HG03064 (cell line): ENCODE data around the gene DUSP9.
"Not testable (repeated sequence)": the region's sequence is repeated elsewhere in the genome, so short reads cannot be mapped to it uniquely, and the experiment has no call there.

Source experiments
- ATAC-seq: cut with Tn5 transposase; IDR thresholded peaks from one replicate; pipeline ENCODE4 v1.9.1; 2021; ENCODE audit warnings: low read depth; ENCODE audit not compliant: unreplicated experiment

DUSP9 gene

DNA sequence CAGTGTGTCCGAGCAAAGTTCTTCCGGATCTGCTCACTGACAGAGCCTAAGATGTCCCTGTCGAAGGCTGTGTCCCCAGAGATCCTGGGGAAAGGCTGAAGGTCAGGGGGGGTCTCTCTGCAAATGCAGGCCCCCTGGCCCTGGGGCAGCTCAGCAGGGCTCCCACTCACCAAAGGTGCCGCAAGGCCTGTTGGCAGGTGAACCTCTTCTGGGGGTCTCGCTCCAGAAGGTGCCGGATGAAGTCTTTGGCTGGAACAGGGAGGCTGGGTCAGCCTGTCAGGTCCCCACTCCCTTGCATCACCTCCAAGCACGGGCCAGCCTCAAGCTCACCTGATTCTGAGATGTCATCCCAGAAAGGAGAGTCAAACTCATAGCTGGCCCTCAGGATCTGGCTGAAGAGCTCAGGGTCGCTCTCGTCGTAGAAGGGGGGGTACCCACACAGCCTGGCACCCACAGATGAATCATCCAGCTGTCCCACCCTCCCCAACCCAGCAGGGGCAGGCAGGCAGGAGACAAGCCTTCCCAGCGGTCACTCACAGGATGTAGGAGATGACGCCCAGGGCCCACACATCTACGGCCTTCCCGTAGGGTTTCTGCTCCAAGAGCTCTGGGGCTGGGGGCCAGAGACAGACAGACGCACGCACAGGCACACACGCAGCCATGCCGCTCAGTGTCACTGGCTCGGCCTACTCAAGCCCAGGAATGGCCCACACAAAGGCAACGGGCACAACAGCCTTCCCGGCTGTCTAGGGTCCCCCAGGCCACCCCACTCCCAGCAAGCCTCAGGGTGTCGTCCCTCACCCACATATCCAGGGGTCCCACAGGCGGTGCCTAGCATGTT, 24.0 kb downstream of the DUSP9 start:
- ATAC-seq, result no peak

DNA sequence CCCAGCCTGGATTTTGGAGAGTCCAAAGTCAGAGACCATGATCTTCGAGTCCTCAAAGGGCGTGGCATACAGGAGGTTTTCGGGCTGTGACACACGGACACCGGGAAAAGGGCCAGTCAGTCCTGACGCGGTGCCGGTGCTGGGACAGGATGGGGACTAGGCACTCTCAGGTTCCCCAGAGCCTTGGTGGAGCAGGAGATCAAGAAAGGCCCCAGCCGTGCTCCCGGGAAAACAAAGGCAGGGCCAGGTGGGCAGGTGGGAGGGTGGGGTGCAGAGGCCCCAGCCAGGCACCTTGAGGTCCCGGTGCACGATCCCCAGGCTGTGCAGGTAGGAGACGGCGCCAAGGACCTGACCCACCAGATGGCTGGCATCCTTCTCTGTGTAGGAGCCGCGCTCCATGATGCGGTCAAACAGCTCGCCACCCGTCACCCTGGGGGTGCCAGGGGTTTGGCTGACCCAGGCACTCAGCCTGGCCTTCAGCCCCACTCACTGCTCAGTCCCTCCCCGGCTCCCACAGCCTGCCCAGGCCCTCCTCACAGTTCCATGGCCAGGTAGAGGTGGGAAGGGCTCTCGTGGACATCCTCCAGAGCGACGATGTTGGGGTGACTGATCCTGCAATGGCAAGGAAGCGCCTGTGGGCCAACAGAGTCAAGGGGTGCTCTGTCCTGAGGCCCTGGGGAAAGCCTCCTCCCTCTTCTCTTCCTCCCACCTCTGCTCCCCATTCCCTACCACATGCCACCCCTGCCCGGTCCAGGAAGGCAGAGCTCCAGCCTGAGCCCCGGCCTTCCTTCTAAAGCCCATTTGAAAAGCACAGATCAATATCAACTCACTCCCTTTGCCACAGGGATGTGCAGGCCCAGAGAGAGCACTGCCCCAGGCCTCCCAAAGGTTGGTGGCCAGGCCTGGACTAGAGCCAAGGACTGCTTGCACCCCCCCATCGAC, 24.9 kb downstream of the DUSP9 start:
- no peak for ATAC-seq

DNA sequence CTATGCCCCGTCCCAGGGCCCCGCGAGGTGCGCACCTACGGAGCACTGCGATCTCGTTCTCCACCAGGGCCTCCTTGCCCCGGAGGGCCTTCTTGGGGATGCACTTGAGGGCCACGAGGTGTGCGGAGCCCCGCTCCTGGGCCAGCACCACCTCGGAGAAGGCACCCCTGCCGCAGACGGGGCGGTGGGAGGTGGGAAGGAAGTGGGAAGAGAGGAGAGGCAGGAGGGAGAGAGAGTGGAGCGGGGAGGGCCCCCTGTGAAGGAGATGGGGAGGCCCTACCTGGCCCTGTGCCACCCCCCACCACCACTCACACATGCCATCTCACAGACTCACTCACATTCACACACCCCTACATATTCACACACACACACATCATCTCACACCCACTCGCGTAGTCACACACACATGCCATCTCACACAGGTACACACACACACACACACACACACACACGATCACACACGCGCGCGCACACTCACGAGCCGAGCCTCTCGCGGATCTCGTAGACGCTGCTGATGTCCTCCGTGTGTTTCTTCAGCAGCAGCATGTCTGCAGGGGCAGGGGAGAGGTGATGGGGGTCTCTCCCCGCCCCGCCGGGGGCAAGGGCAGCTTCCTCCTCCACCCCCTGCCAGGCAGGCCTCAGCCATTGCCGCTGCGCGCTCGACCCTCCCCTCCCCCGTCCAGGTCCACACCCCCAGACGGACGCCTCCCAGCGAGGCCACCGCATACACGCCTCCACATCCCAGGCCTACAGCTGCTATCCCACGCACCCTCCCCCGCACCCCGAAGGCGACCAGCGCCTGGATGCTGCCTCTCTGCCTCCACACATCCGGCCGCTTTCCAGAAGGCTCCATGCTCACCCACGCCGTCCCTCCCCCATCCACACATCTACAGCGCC, 25.8 kb downstream of the DUSP9 start:
- no peak for ATAC-seq

DNA sequence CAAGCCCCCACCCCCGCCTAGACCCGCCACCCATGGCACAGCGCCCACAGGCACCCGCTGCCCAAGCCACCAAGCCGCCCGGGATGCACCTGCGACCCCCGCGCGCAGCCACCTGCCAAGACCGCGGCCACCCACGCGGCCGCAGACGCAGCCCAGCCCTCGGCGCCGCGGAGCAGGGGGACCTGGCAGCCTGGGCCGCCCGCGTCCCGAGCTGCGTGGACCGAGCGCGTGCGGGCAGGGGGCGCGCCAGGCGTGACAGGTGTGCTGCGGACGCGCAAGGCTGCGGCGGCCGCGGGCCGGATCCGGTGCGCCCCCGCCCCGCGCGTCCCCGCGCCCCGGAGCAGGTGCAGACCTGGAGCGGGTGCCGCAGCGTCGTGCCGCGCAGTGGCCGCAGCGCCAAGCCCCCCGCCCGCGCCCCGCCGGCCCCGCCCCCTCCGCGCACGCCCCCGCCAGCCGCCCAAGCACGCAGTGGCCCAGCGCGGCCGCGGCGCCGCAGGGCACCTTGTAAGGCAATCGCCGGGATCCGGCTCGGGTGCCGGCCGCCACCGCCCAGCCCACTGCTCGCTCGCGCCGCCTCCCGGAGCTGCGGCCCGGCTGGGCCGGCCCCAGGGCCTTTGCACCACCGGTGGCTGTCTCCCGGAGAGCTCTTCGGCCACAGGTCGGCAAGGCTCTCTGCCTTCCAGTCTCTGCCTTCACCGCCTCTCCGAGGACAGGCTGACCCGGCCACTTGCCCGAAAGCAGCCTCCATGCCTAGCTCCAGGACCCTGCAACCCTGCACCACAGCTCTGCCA, 26.6 kb downstream of the DUSP9 start, which contains the start of gene PNCK:
Gene PNCK (minus strand): TSS at position 386 of the 791 bp plus-strand sequence. CDS start 737 bp downstream, outside the sequence.
- ATAC-seq, result no peak

DNA sequence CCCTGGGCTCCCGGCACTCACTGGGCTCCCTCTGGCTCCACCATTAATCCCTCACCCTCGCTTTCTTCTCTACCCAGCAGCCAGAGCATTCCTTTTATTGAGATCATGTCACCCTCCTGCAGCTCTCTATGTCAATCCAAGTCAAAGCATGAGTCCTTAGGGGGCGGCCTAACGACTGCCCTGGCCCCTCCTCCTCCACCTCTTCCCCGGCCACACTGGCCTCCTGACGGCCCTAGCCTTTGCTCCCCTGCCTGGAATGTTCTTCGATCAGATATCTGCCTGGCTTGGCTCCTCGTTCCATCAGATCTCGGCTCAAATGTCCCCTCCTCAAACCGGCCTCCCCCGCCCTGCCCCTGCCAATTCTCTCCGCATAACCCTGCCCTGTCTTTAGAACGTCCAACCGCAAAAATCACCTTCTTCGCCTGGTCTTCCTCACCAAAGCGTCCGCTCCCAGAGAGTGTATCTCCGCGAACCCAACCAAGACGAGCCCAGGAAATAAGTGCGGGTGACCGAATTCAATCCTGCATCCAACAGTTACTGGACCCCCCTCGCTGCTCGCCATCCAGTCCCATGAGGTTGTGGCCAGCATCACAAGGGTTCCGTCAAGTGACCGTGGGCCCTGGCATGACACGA, 27.3 kb downstream of the DUSP9 start:
- no peak for ATAC-seq

DNA sequence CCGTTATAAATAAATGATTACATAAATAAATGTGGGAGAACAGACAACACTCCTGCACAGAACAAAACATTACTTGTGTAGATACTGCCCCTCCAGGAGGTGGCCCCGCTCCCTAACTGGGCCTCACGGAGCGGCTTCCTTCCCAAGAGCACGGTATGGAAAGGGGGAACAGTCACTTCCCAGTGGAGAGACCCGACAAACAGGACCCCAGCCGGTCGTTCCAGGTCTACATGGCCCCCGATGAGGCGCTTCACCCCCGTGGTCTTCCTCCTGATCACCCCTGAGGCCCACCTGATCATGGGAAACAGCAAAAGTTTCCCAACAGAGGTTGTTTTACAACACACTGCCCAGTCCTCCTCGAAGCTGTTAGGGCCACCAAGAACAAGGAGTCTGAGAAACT, 34.2 kb downstream of the DUSP9 start:
- ATAC-seq, result no peak

DNA sequence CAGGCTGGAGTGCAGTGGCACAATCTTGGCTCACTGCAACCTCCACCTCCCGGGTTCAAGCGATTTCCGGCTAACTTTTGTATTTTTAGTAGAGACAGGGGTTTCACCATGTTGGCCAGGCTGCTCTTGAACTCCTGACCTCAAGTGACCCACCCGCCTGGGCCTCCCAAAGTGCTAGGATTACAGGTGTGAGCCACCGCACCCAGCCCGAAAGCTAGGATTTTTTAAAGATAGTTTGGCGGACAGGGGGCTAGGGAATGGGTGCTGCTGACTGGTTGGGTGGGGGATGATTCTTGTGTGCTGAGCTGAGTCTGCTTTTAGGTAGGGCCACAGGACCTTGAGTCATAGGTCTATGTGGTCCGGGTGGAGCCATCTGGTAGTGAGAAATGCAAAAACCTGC, 36.5 kb downstream of the DUSP9 start:
- ATAC-seq, result not testable (repeated sequence)

DNA sequence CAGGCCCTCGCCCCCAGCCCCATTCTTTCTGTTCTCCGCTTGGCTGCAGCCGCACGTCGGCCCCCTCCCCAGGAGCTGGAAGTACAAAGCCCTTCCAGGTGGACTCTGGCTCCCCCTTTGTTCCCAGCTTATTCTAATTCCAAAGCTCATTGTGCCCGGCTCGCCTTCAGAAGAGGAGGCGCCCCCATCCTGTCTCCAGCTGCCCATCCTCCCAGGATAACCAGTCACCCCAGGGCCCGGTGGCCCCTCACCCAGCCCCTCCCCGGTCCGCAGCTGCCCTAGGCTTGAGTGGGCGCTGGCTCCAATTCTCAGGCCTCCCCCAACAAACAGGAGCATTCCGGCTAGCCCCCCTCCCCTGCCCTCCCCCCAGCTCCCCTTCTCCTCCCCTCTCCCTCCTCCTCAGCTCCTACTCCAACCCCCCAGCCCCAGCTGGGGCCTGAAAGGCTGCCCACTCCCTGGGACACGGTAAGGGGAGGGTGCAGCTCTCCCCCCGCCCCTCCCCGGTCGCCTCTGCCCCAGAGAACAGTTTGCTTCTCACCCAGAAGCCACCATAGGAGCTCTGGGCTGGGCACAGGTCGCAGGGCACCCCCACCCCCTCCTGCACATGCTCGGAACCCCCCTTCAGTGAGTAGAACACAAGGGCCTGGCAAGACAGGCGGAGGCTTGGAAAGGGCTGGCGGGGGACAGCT, 37.6 kb downstream of the DUSP9 start:
- ATAC-seq, result no peak

DNA sequence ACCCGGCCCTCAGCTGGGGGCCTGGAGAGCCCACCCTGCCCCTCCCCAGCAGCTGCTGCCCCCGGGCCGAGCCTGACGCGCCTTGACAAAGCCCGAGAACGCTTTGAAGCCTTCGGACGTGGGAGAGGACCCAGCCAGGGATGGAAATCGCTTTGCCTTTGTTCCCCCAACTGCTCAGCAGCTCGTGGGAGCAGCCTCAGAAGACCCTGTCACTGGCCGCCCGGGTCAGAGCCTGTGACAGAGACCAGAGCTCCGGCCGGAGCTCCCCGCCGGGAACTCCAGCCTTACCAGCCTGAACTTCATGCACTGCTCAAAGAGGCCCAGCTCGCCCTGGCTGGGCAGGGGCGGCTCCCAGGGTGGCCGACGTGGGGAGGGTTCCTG, 38.1 kb downstream of the DUSP9 start:
- no peak for ATAC-seq

DNA sequence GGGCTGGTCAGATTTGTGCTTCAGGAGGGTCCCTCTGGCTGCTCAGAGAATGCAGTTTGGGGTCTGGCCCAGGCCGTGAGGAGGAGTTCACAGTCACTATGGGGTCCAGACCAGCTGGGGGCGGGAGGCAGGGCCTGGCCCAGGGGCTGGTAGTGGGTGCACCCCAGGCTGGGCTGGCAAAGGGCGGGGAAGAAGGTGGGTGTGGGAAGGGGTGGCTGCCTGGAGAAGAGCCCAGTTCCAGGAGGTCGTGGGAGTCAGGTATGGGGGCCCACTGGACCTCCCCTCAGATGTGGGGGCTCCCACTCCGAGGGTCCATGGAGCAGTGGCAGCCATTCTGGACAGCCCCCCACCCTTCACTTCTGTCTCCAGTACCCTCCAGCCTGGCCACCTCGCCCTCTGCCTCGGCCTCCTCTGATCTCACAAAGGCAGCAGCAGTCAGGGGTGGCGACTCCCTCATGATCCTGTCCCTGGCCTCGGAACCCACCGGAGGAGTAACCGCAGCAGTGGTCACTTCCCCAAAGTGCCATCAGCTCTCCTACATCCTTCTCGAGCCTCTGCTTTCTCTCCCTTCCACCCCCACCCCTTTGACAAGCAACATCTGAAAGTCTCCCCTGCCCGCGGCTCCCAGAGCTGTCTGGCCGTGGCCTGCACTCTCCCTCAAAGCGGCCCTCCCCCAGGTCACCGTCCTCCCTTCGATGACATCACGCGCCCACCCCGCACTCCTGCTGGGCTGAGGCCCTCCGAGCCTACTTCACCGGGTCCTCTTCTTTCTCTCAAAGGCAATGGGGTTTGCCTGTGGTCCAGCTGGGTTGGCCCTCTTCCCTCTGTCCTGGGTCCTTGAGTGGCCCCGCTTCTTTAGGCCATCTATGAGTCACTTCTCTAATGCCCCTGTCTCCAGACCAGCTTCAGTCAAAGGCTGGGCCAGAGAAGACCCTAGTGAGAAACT, 39.0 kb downstream of the DUSP9 start:
- ATAC-seq, result no peak

DNA sequence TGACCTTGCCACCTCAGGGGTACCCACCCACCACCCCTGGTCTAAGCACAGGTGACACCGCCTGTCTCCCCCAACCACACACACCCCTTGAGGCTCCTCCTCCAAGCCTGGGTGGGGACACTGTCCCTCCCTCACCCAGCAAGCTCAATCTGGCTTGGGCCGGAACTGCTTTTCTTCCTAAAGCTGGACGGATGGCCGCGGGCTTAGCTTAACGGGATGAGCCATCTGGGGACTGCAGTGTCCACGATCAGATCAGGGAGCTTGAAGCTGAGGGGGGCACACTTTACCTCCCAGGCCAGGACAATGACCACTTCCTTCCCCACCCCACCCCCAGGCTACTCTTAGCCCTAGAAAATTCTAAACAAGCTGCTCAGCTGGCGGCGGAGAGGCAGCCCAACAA, 39.7 kb downstream of the DUSP9 start:
- ATAC-seq, result no peak

DNA sequence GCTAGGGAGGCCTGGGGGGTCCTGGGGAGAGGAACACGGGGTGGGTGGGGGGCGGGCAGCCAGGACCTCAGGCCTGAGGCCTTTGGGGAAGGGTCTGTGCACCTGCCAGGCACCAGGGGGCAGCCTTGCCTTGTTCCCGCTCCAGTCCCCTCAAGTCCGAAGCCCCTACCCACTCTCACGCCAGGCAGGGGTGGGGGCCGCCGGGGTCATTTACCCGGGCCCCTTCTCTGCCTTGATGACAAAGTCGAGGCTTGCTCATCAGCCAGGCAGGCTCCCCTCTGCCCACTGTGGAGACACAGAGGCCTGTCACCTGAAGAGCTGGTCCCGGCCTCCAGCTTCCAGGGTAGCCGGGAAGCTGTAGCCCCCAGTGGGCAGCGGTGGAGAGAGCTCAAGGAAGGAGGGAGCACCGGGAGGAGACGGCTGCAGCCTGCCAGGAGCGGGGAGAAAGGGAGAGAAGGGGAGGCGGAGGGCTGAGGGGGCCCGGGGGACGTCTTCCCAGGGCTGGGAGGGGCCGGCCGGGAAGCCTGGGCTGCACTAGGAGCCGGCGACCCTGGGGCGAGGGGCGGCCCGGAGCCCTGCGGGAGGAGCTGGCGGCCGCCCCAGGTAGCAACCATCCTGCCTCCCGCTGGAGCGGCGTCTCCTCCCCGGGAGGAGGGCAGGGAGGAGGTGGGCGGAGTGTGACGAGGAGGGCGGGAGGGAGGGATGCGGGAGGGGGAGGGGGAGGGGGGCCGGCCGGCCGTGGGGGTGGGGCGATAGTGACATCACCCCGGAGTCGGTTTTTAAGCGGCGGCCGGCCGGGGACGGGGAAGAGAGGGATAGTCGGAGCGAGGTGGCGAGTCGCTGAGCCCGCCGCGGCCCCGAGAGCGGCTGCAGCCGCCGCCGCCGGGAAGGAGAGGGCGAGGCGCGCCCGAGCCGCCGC, 40.4 kb downstream of the DUSP9 start, which contains the start of gene SLC6A8:
Gene SLC6A8 (plus strand): TSS at position 806 of the 919 bp plus-strand sequence. CDS start 649 bp downstream, outside the sequence.
- ATAC-seq, result no peak

DNA sequence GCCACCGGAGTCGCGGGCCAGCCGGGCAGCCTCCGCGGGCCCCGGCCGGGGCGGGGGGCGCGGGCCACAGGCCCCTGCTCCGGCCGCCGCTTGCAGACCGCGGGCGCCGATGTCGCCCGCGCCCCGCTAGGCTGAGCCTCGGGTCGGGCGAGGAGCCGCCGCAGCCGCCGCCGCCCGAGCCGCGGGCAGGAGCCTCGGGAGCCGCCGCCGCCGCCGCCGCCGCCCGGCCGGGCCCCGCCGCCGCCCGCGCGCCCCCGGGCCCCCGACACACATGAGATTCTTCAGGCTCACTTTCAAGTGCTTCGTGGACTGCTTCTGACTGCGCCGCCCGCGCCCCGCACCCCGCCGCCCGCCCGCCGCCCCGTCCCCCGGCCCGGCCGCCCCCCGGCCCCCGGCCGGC, 41.1 kb downstream of the DUSP9 start:
- no peak for ATAC-seq

DNA sequence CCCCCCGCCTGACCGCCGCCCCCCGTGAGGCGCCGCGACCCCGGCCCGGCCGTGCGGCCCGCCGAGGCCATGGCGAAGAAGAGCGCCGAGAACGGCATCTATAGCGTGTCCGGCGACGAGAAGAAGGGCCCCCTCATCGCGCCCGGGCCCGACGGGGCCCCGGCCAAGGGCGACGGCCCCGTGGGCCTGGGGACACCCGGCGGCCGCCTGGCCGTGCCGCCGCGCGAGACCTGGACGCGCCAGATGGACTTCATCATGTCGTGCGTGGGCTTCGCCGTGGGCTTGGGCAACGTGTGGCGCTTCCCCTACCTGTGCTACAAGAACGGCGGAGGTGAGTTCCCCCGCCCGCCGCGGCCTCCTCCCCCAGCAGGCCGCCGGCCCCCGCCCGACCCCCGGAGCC, 41.5 kb downstream of the DUSP9 start:
- no peak for ATAC-seq

DNA sequence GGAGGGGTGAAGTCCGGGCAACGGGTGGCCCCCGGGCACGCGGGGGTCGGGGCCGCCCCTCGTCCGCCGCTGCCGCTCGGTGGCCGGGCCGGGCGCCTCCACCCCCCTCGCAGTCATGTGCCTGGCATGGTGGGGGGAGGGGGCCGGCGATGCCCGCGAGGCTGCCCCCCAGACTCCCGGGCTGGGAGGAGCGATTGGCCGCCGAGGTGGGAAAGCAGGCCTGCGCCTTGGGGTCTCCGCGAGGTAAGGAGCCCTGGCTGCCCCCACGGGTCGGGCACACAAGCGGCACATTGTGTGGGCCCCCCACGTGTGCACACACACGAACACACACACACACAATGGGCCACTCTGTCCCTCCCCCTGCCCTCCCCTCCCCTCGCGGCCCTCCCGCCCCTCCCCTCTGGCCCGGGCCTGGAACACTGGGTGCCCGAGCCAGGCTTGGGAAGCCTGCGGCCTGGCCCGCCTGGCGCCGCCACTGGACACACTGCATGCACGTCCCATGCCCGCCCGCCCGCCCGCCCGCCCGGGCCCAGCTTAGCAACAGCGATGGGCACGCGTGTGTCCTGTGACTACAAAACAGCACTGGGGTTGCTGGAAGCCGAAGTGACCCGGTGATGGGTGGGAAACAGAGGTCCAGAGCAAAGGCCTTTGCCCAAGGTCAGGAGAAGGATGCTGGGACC, 42.0 kb downstream of the DUSP9 start:
- no peak for ATAC-seq
